MCF 10A (cell line): Measurements from ENCODE around the gene ATOH8. TPM values are rescaled to one million over a fixed set of nuclear protein-coding genes. Genes with fewer than 3 reads are reported as not detected.

Experiments used
- BruUV-seq: library from RNA; stranded (reverse); fragments of 400-500 nt; replicated peaks from 2 replicates; lab custom pipeline; 2021; lab: Mats Ljungman, UMichigan
- CTCF ChIA-PET: fragments of 300-600 bp; sonication (Branson Sonifier 250); formaldehyde crosslinking; extraction: SDS; loops from one replicate; lab custom pipeline; 2021; ENCODE audit warnings: antibody characterized with exemption, inconsistent platforms; lab: Yijun Ruan, JAX
- POLR2A ChIA-PET: fragments of 300-600, 350-650 bp; sonication (Branson Sonifier 250); formaldehyde crosslinking; extraction: SDS; loops from one replicate; lab custom pipeline; 2020; ENCODE audit warnings: antibody characterized with exemption, inconsistent platforms; lab: Yijun Ruan, JAX
- DNase-seq: peaks from one replicate; pipeline ENCODE4 v3.0.0-alpha.2; 2018; ENCODE audit not compliant: unreplicated experiment
- H3K27ac Mint-ChIP-seq: one replicate; pipeline ENCODE4 v1.8.0; 2022; ENCODE audit warnings: mild to moderate bottlenecking, low read depth, mixed read lengths; ENCODE audit not compliant: unreplicated experiment
- H3K27me3 Mint-ChIP-seq: one replicate; pipeline ENCODE4 v1.8.0; 2022; ENCODE audit warnings: mixed read lengths; ENCODE audit not compliant: insufficient read depth, unreplicated experiment
- H3K36me3 Mint-ChIP-seq: one replicate; pipeline ENCODE4 v1.8.0; 2022; ENCODE audit warnings: mild to moderate bottlenecking, moderate library complexity, mixed read lengths; ENCODE audit not compliant: insufficient read depth, unreplicated experiment
- H3K4me1 Mint-ChIP-seq: one replicate; pipeline ENCODE4 v1.8.0; 2022; ENCODE audit warnings: mixed read lengths; ENCODE audit not compliant: insufficient read depth, unreplicated experiment
- H3K4me3 Mint-ChIP-seq: one replicate; pipeline ENCODE4 v1.8.0; 2022; ENCODE audit warnings: mild to moderate bottlenecking, moderate library complexity, mixed read lengths; ENCODE audit not compliant: unreplicated experiment
- H3K9me3 Mint-ChIP-seq: one replicate; pipeline ENCODE4 v1.8.0; 2022; ENCODE audit warnings: mixed read lengths; ENCODE audit not compliant: unreplicated experiment
- intact Hi-C: fragments of 100-400 bp; cut with micrococcal nuclease; formaldehyde crosslinking; loops from 2 replicates; pipeline ENCODE4 v1.14.1; 2022
- total RNA-seq: library from RNA; stranded (reverse); gene quantifications from 2 replicates; pipeline ENCODE4 v1.2.3, GENCODE V29; 2022
- TF ChIP-seq, protein P1 (sequence below): fragments of 200-600 bp; IDR thresholded peaks from one replicate; pipeline ENCODE4 v1.8.0; 2022; ENCODE audit warnings: antibody characterized with exemption, mild to moderate bottlenecking; ENCODE audit not compliant: unreplicated experiment

The ATOH8 gene
- total RNA-seq, 1 experiment from 2014 or later, result 0.72 TPM

GRCh38 chr2:85761512-85761944 is 7.7 kb downstream of the ATOH8 start:
- ChIA-PET CTCF (interaction anchor here (0.5 to 3.5 kb wide), 12 partner anchors 8 to 124 kb away, joined by 3 to 32 read pairs (median 4); no protein-coding TSS in a partner anchor), POLR2A (interaction anchor here (1.2 kb wide), 1 partner anchor 10 kb away, joined by 7 read pairs; no protein-coding TSS in a partner anchor)
- no peaks in the 10 kb centered on the region for H3K36me3 Mint-ChIP-seq
- no peak for DNase-seq
- no TSS peak for BruUV-seq
- H3K4me1 Mint-ChIP-seq, result peaks cover 12% of the 10 kb centered on the region
- H3K4me3 Mint-ChIP-seq, result no peak overlapping the region
- peaks cover 13% of the 10 kb centered on the region for H3K27me3 Mint-ChIP-seq
- TF ChIP-seq, protein P1, sequence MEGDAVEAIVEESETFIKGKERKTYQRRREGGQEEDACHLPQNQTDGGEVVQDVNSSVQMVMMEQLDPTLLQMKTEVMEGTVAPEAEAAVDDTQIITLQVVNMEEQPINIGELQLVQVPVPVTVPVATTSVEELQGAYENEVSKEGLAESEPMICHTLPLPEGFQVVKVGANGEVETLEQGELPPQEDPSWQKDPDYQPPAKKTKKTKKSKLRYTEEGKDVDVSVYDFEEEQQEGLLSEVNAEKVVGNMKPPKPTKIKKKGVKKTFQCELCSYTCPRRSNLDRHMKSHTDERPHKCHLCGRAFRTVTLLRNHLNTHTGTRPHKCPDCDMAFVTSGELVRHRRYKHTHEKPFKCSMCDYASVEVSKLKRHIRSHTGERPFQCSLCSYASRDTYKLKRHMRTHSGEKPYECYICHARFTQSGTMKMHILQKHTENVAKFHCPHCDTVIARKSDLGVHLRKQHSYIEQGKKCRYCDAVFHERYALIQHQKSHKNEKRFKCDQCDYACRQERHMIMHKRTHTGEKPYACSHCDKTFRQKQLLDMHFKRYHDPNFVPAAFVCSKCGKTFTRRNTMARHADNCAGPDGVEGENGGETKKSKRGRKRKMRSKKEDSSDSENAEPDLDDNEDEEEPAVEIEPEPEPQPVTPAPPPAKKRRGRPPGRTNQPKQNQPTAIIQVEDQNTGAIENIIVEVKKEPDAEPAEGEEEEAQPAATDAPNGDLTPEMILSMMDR, result no peak
- intact Hi-C loops, result no loop called here
- H3K9me3 Mint-ChIP-seq, result no peaks in the 10 kb centered on the region
- no peak overlapping the region for H3K27ac Mint-ChIP-seq

- Mint-ChIP-seq H3K4me1 (peaks cover 12% of the 10 kb centered on the region), H3K36me3 (no peaks in the 10 kb centered on the region), H3K4me3 (no peak overlapping the region), H3K27me3 (peaks cover 13% of the 10 kb centered on the region), H3K27ac (no peak overlapping the region), H3K9me3 (no peaks in the 10 kb centered on the region)
- no TSS peak for BruUV-seq
- ChIA-PET POLR2A (interaction anchor here (0.8 to 2.4 kb wide), 3 partner anchors 10 to 20 kb away, joined by 4 to 23 read pairs (median 7); no protein-coding TSS in a partner anchor), CTCF (interaction anchor here (0.5 to 3.5 kb wide), 9 partner anchors 9 to 80 kb away, joined by 3 to 32 read pairs (median 4); no protein-coding TSS in a partner anchor)
- TF ChIP-seq, protein P1, result no peak
- intact Hi-C loops, result no loop called here
- DNase-seq, result no peak
Measured at GRCh38 chr2:85761946-85762345, 8.2 kb downstream of the ATOH8 start.

GRCh38 chr2:85763132-85763531 is 9.3 kb downstream of the ATOH8 start:
- no peaks in the 10 kb centered on the region for H3K36me3 Mint-ChIP-seq
- intact Hi-C loops, result no loop called here
- H3K27me3 Mint-ChIP-seq, result peaks cover 13% of the 10 kb centered on the region
- ChIA-PET CTCF (interaction anchor here (1.0 to 3.5 kb wide), 6 partner anchors 8 to 83 kb away, joined by 3 to 32 read pairs (median 5); no protein-coding TSS in a partner anchor), POLR2A (interaction anchor here (0.7 to 2.4 kb wide), 6 partner anchors 9 to 343 kb away, joined by 3 to 23 read pairs (median 7); partner anchors contain the start of genes ATOH8 and PTCD3)
- DNase-seq, result peak; percentile 33
- H3K9me3 Mint-ChIP-seq, result no peaks in the 10 kb centered on the region
- TF ChIP-seq, protein P1, result no peak
- no TSS peak for BruUV-seq
- H3K4me3 Mint-ChIP-seq, result no peak overlapping the region
- H3K4me1 Mint-ChIP-seq, result peaks cover 12% of the 10 kb centered on the region
- H3K27ac Mint-ChIP-seq, result no peak overlapping the region

- H3K27me3 Mint-ChIP-seq, result peaks cover 13% of the 10 kb centered on the region
- no peak overlapping the region for H3K27ac Mint-ChIP-seq
- no peaks in the 10 kb centered on the region for H3K9me3 Mint-ChIP-seq
- no peaks in the 10 kb centered on the region for H3K36me3 Mint-ChIP-seq
- ChIA-PET CTCF (interaction anchor here (0.6 to 1.9 kb wide), 6 partner anchors 8 to 86 kb away, joined by 3 to 15 read pairs (median 5); no protein-coding TSS in a partner anchor), POLR2A (interaction anchor here (0.6 to 2.4 kb wide), 6 partner anchors 8 to 343 kb away, joined by 3 to 23 read pairs (median 6); partner anchors contain the start of genes ATOH8 and PTCD3)
- no TSS peak for BruUV-seq
- TF ChIP-seq, protein P1, result no peak
- peaks cover 16% of the 10 kb centered on the region for H3K4me1 Mint-ChIP-seq
- DNase-seq, result no peak
- intact Hi-C loops, result no loop called here
- H3K4me3 Mint-ChIP-seq, result no peak overlapping the region
Measured at GRCh38 chr2:85763831-85764230, 10.0 kb downstream of the ATOH8 start.
